Neutrophil (primary cell): Measurements from ENCODE around the gene SLC9A5.
A peak's percentile ranks its signal among the peaks of the same experiment; 100 is the strongest.

Experiments used
- H3K27ac ChIP-seq: fragments of 200-600 bp; sonication (generic); 2 replicates; pipeline ENCODE4 v1.5.1; 2016; ENCODE audit warnings: mild to moderate bottlenecking, moderate library complexity
- H3K27me3 ChIP-seq: fragments of 200-600 bp; sonication (generic); 2 replicates; pipeline ENCODE4 v1.6.0; 2016; ENCODE audit warnings: mild to moderate bottlenecking
- H3K36me3 ChIP-seq: fragments of 200-600 bp; sonication (generic); 2 replicates; pipeline ENCODE4 v1.5.1; 2017
- H3K4me1 ChIP-seq, 2 experiments: fragments of 200-600 bp in 1 of 2; sonication (generic) in 1 of 2; 1 replicate in 1 of 2; 2 replicates in 1 of 2; pipeline versions ENCODE4 v1.5.1 to v1.6.1; 2013 to 2016; ENCODE audit warnings: low read depth in 1 of 2, low read length in 1 of 2, mild to moderate bottlenecking in 1 of 2, moderate library complexity in 1 of 2; ENCODE audit not compliant: control insufficient read depth in 1 of 2, insufficient read depth in 1 of 2
- H3K4me3 ChIP-seq, 2 experiments: fragments of 200-600 bp in 1 of 2; sonication (generic) in 1 of 2; 1 replicate in 1 of 2; 2 replicates in 1 of 2; pipeline ENCODE4 v1.5.1; 2013 to 2016; ENCODE audit warnings: low read depth in 1 of 2, low read length in 1 of 2, mild to moderate bottlenecking in 1 of 2, moderate library complexity in 1 of 2
- H3K9me3 ChIP-seq: fragments of 200-600 bp; sonication (generic); 2 replicates; pipeline ENCODE4 v1.5.1; 2016
- TF ChIP-seq, protein P1 (sequence below): fragments of 200-600 bp; sonication (generic); IDR thresholded peaks from 2 replicates; pipeline ENCODE4 v1.5.1; 2016; ENCODE audit warnings: antibody characterized with exemption

SLC9A5 gene, protein sequence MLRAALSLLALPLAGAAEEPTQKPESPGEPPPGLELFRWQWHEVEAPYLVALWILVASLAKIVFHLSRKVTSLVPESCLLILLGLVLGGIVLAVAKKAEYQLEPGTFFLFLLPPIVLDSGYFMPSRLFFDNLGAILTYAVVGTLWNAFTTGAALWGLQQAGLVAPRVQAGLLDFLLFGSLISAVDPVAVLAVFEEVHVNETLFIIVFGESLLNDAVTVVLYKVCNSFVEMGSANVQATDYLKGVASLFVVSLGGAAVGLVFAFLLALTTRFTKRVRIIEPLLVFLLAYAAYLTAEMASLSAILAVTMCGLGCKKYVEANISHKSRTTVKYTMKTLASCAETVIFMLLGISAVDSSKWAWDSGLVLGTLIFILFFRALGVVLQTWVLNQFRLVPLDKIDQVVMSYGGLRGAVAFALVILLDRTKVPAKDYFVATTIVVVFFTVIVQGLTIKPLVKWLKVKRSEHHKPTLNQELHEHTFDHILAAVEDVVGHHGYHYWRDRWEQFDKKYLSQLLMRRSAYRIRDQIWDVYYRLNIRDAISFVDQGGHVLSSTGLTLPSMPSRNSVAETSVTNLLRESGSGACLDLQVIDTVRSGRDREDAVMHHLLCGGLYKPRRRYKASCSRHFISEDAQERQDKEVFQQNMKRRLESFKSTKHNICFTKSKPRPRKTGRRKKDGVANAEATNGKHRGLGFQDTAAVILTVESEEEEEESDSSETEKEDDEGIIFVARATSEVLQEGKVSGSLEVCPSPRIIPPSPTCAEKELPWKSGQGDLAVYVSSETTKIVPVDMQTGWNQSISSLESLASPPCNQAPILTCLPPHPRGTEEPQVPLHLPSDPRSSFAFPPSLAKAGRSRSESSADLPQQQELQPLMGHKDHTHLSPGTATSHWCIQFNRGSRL

DNA sequence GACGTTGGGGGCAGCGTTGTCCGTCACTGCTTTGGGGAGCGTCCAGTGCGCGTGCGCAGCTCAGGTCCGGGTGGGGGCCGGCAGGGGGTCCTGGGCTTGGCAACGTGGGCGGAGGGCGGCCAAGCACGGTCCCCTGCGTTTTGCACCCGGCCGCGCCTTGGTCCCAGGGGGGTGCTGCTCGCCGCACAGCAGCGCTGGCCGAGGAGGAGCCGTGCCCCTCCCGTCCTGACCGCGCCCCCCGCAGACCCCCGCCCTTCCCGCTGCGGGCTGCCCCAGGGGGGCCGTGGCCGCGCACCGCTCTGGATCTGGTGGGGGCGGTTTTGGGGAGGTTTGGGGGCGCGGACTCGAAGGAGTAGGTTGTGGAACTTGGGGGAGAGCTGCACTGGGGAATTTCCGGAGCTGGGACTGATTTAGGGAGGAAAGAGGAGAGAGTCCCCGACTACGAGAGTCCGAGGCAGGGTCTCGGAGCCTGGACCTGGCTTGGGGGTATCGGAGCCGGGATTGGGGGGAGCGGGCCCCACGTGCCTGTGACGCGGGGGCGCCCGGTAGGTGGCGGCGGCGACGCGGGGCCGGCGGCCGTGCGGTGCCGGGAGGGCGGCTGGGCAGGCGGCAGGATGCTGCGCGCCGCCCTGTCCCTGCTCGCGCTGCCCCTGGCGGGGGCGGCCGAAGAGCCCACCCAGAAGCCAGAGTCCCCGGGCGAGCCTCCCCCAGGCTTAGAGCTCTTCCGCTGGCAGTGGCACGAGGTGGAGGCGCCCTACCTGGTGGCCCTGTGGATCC is at the start of gene SLC9A5:
Gene SLC9A5 (plus strand): TSS at position 579 of the 777 bp plus-strand sequence. CDS start 36 bp downstream, at position 615.
- H3K27me3 ChIP-seq: peaks cover 50% of the 10 kb centered on the region
- H3K36me3 ChIP-seq: no peaks in the 10 kb centered on the region
- peak within 1 kb of the TSS; percentile 82 to 88 for H3K4me3 ChIP-seq
- H3K4me1 ChIP-seq: peaks cover 42 to 55% of the 10 kb centered on the region in 2 experiments
- H3K27ac ChIP-seq: peak within 1 kb of the TSS; percentile 99
- no peaks in the 10 kb centered on the region for H3K9me3 ChIP-seq
- TF ChIP-seq, protein P1, sequence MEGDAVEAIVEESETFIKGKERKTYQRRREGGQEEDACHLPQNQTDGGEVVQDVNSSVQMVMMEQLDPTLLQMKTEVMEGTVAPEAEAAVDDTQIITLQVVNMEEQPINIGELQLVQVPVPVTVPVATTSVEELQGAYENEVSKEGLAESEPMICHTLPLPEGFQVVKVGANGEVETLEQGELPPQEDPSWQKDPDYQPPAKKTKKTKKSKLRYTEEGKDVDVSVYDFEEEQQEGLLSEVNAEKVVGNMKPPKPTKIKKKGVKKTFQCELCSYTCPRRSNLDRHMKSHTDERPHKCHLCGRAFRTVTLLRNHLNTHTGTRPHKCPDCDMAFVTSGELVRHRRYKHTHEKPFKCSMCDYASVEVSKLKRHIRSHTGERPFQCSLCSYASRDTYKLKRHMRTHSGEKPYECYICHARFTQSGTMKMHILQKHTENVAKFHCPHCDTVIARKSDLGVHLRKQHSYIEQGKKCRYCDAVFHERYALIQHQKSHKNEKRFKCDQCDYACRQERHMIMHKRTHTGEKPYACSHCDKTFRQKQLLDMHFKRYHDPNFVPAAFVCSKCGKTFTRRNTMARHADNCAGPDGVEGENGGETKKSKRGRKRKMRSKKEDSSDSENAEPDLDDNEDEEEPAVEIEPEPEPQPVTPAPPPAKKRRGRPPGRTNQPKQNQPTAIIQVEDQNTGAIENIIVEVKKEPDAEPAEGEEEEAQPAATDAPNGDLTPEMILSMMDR: no peak

DNA sequence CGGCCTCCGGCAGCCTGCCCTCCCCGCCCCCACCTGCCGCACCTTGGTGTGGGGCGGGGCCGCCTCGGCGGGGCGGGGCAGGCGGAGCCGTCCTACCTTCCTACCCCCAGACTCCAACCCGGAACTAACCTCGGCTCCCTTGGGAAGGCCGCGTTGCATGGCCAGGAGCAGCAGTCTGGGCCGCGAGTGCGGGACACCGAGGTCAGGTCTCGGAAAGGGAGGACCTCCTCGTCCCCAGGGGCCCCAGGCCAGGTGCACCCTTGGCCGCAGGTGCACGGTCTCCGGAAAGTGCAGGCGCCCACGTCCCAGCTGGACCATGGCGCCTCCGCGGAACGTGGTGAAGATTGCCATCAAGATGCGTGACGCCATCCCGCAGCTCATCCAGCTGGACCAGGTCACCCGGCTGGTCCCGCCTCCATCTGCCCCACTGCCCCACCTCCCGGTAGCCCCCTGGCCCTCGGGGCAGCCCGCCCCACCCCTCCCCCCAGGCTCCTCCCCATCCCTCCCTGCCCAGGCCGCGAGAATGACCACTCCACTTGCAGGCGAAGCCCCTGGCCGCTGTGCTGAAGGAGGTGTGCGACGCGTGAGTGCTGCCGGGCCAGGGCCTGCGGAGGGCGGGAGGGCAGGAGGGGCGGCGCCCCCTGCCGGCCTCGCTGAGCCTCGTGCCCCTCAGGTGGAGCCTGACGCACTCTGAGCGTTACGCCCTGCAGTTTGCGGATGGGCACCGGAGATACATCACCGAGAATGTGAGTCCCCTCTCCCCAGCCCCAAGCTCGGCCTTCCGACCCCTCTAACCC is 49.6 kb upstream of the SLC9A5 start, which contains the start of gene ELMO3:
Gene ELMO3 (plus strand): TSS at position 121 of the 797 bp plus-strand sequence. CDS start 196 bp downstream, at position 317.
- Histone ChIP-seq H3K4me1 (no peaks in the 10 kb centered on the region), H3K36me3 (peaks cover 97% of the 10 kb centered on the region), H3K27ac (peak within 1 kb of the TSS; percentile 6), H3K9me3 (no peaks in the 10 kb centered on the region), H3K27me3 (no peaks in the 10 kb centered on the region), H3K4me3 (no peak within 1 kb of the TSS)
- TF ChIP-seq, protein P1: no peak

DNA sequence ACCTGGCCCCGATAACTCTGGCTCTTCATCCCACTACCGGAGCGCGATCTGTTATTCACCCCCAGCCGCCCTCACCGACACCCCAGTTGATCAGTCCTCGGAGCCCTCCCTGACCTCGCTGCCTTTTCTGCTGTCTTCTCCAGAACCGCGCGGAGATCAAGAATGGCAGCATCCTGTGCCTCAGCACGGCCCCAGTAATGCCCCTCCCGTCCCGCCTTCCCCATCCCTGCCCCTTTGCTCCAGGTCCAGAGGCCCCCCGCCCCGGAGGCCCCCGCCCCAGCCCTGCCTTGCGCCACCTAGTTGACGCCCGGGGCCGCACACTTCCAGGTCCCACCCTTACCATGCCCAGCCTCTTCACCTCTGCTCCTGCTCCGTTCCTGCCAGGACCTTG is 49.0 kb upstream of the SLC9A5 start:
- H3K4me1 ChIP-seq: no peaks in the 10 kb centered on the region
- H3K36me3 ChIP-seq: peaks cover 97% of the 10 kb centered on the region
- no peak overlapping the region for H3K27ac ChIP-seq
- no peaks in the 10 kb centered on the region for H3K9me3 ChIP-seq
- H3K27me3 ChIP-seq: no peaks in the 10 kb centered on the region
- H3K4me3 ChIP-seq: no peak overlapping the region
- TF ChIP-seq, protein P1: no peak

DNA sequence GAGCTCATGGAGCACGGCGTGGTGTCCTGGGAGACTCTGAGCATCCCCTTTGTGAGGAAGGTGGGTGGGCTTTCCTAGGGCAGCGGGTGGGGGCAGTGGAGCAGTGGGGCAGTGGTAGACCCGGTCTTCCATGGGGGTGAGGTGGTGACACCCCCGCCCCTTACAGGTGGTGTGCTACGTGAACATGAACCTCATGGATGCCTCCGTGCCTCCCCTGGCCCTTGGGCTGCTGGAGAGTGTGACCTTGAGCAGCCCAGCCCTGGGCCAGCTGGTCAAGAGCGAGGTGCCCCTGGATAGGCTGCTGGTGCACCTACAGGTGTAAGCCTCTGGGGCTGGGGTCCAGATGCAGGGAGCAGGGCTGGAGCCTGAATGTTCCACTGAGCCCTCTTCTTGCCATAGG is 48.3 kb upstream of the SLC9A5 start:
- TF ChIP-seq, protein P1: no peak
- Histone ChIP-seq H3K4me1 (no peaks in the 10 kb centered on the region), H3K27me3 (no peaks in the 10 kb centered on the region), H3K9me3 (no peaks in the 10 kb centered on the region), H3K4me3 (no peak overlapping the region), H3K36me3 (peaks cover 92% of the 10 kb centered on the region), H3K27ac (no peak overlapping the region)
